K562 (cell line): ENCODE data around the gene NUDCD3. TPM values are rescaled to one million over a fixed set of nuclear protein-coding genes. Genes with fewer than 3 reads are reported as not detected.

Source experiments
- ATAC-seq: fragments of 200-7000 bp; cut with Tn5 transposase; 3 replicates; pipeline ENCODE4 v1.9.1; 2020; ENCODE audit warnings: moderate library complexity
- BruUV-seq: library from RNA; stranded (reverse); fragments of 400-500 nt; replicated peaks from 2 replicates; lab custom pipeline; 2021; lab: Mats Ljungman, UMichigan
- CTCF ChIA-PET: fragments of 300-600 bp; formaldehyde crosslinking; extraction: SDS; loops from one replicate; lab custom pipeline; 2021; ENCODE audit warnings: low intra/inter-chr PET ratio; lab: Yijun Ruan, JAX
- POLR2A ChIA-PET: fragments of 300-600, 350-650 bp; sonication (Branson Sonifier 250); formaldehyde crosslinking; extraction: SDS; loops from one replicate; lab custom pipeline; 2021; ENCODE audit warnings: antibody characterized with exemption, inconsistent platforms; lab: Yijun Ruan, JAX
- DNase-seq, 4 experiments: peaks; one replicate each; pipeline versions ENCODE4 v3.0.0 to v3.0.0-alpha.2; 2011 to 2018; ENCODE audit warnings: low spot score in 3 of 4, mixed read lengths in 3 of 4; ENCODE audit errors: extremely low read depth in 1 of 4
- FAIRE-seq: peaks from 2 replicates; lab custom pipeline; 2011; peaks lifted over from hg19 to GRCh38; lab: Jason Lieb, UNC
- H2AFZ ChIP-seq: 2 replicates; pipeline ENCODE4 v1.6.0; 2011; ENCODE audit warnings: low read depth, low read length, control low read depth, inconsistent platforms
- H3K27ac ChIP-seq: fragments of 200-600 bp; 3 replicates; pipeline ENCODE4 v1.8.0; 2011; ENCODE audit warnings: low read depth, mild to moderate bottlenecking, control low read depth, inconsistent platforms, low read length, moderate library complexity, mixed read lengths; ENCODE audit errors: extremely low read depth
- H3K27me3 ChIP-seq, 2 experiments: fragments of 300-600 bp in 1 of 2; 2 replicates in 1 of 2; 3 replicates in 1 of 2; pipeline versions ENCODE4 v1.6.0 to v1.8.0; 2011; ENCODE audit warnings: inconsistent platforms in 2 of 2, low read length in 2 of 2, mild to moderate bottlenecking in 1 of 2, mixed read lengths in 1 of 2, moderate library complexity in 1 of 2; ENCODE audit not compliant: control insufficient read depth in 2 of 2, insufficient read depth in 2 of 2
- H3K36me3 ChIP-seq: fragments of 300-600 bp; 3 replicates; pipeline ENCODE4 v1.8.0; 2011; ENCODE audit warnings: mild to moderate bottlenecking, low read length, inconsistent platforms; ENCODE audit not compliant: control insufficient read depth, insufficient read depth
- H3K4me1 ChIP-seq, 2 experiments: fragments of 200-600 bp in 1 of 2; replicated peaks in 1 of 2; 2 replicates in 1 of 2; 3 replicates in 1 of 2; pipeline versions ENCODE4 v1.5.1 to v1.8.0; 2011; ENCODE audit warnings: inconsistent platforms in 2 of 2, low read length in 2 of 2, mild to moderate bottlenecking in 1 of 2, mixed read lengths in 1 of 2, moderate library complexity in 1 of 2; ENCODE audit not compliant: control insufficient read depth in 2 of 2, insufficient read depth in 2 of 2
- H3K4me2 ChIP-seq: 2 replicates; pipeline ENCODE4 v1.6.1; 2011; ENCODE audit warnings: low read length, control low read depth, inconsistent platforms, mixed read lengths; ENCODE audit not compliant: insufficient read depth
- H3K4me3 ChIP-seq: fragments of 200-600 bp; sonication (generic), shearing (Covaris generic); 2 replicates; pipeline ENCODE4 v1.5.1; 2016; ENCODE audit warnings: control low read depth, inconsistent platforms
- H3K79me2 ChIP-seq: fragments of 200-600 bp; 3 replicates; pipeline ENCODE4 v1.8.0; 2011; ENCODE audit warnings: low read length, inconsistent platforms; ENCODE audit not compliant: control insufficient read depth, insufficient read depth
- H3K9ac ChIP-seq, 2 experiments: 2 replicates each; pipeline versions ENCODE4 v1.6.0 to v1.6.1; 2011; ENCODE audit warnings: low read depth in 2 of 2, low read length in 2 of 2, control low read depth in 1 of 2, inconsistent platforms in 1 of 2, mild to moderate bottlenecking in 1 of 2, mixed read lengths in 1 of 2; ENCODE audit not compliant: insufficient read depth in 1 of 2
- H3K9me1 ChIP-seq: one replicate; pipeline ENCODE4 v1.6.0; 2011; ENCODE audit warnings: inconsistent platforms, mild to moderate bottlenecking, low read length, moderate library complexity; ENCODE audit not compliant: control insufficient read depth, insufficient read depth
- H3K9me3 ChIP-seq: replicated peaks from 2 replicates; pipeline ENCODE4 v1.5.1; 2011; ENCODE audit warnings: low read depth, low read length, inconsistent platforms; ENCODE audit not compliant: control insufficient read depth, insufficient read depth
- H4K20me1 ChIP-seq: replicated peaks from 2 replicates; pipeline ENCODE4 v1.6.1; 2011; ENCODE audit warnings: low read length, inconsistent platforms, mixed read lengths; ENCODE audit not compliant: control insufficient read depth, insufficient read depth
- ADNP ChIP-seq: fragments of 200-800 bp; sonication (Bioruptor generic); IDR thresholded peaks from 2 replicates; pipeline ENCODE4 v1.6.1; 2016; ENCODE audit warnings: missing genetic modification characterization, missing compliant biosample characterization
- ARNT ChIP-seq, 2 experiments: fragments of 450-650 bp; IDR thresholded peaks; 2 replicates each; pipeline ENCODE4 v1.6.1; 2016; ENCODE audit warnings: mild to moderate bottlenecking in 1 of 2
- BRD4 ChIP-seq: fragments of 200-600 bp; sonication (generic); IDR thresholded peaks from 2 replicates; pipeline ENCODE4 v1.6.1; 2017; ENCODE audit warnings: inconsistent platforms
- CBX8 ChIP-seq: fragments of 200-600 bp; sonication (generic); IDR thresholded peaks from 2 replicates; pipeline ENCODE4 v1.6.1; 2012; ENCODE audit warnings: borderline replicate concordance, mixed run types, low read depth, mild to moderate bottlenecking, moderate library complexity, mixed read lengths, low read length, control low read depth, inconsistent platforms; ENCODE audit not compliant: poor library complexity, severe bottlenecking; ENCODE audit errors: extremely low read depth
- CEBPB ChIP-seq: fragments of 450-650 bp; IDR thresholded peaks from 2 replicates; pipeline ENCODE4 v1.6.1; 2016; ENCODE audit warnings: missing genetic modification characterization, missing compliant biosample characterization
- CEBPG ChIP-seq, 3 experiments: fragments of 200-800 bp in 1 of 3; sonication (Bioruptor generic) in 1 of 3; sonication (generic) in 1 of 3; formaldehyde crosslinking in 1 of 3; IDR thresholded peaks in 2 of 3; conservative IDR thresholded peaks in 1 of 3; 2 replicates each; pipeline versions ENCODE4 v1.6.1 to v1.8.0; 2016 to 2022; ENCODE audit warnings: missing compliant biosample characterization in 2 of 3, missing genetic modification characterization in 2 of 3, mild to moderate bottlenecking in 1 of 3, missing genetic modification reagents in 1 of 3
- FOXM1 ChIP-seq, 2 experiments: fragments of 450-650 bp in 1 of 2; sonication (generic) in 1 of 2; formaldehyde crosslinking in 1 of 2; IDR thresholded peaks; 2 replicates each; pipeline versions ENCODE4 v1.6.1 to v1.9.0; 2017 to 2022; ENCODE audit warnings: low read depth in 2 of 2, mild to moderate bottlenecking in 2 of 2, missing genetic modification reagents in 1 of 2, moderate library complexity in 1 of 2
- GABPB2 ChIP-seq: fragments of 250-450 bp; sonication (Bioruptor Pico); conservative IDR thresholded peaks from 2 replicates; pipeline ENCODE4 v1.5.1; 2021; ENCODE audit warnings: mild to moderate bottlenecking
- MAFK ChIP-seq: IDR thresholded peaks from 2 replicates; pipeline ENCODE4 v1.6.1; 2011; ENCODE audit warnings: low read length, improper control_type of control experiment
- MCM2 ChIP-seq: fragments of 450-650 bp; IDR thresholded peaks from 2 replicates; pipeline ENCODE4 v1.6.1; 2017; ENCODE audit warnings: low read depth, mild to moderate bottlenecking
- NR4A1 ChIP-seq, 2 experiments: fragments of 250-450 bp in 1 of 2; fragments of 450-650 bp in 1 of 2; sonication (Bioruptor Pico) in 1 of 2; IDR thresholded peaks; 2 replicates each; pipeline versions ENCODE4 v1.4.0 to v1.6.1; 2016 to 2020; ENCODE audit warnings: mild to moderate bottlenecking in 2 of 2, missing compliant biosample characterization in 1 of 2, missing genetic modification characterization in 1 of 2, moderate library complexity in 1 of 2
- NRF1 ChIP-seq, 2 experiments: fragments of 450-650 bp; IDR thresholded peaks in 1 of 2; conservative IDR thresholded peaks in 1 of 2; 2 replicates each; pipeline ENCODE4 v1.6.1; 2014; ENCODE audit warnings: mild to moderate bottlenecking in 2 of 2
- RB1 ChIP-seq: fragments of 450-650 bp; IDR thresholded peaks from 2 replicates; pipeline ENCODE4 v1.6.1; 2017; ENCODE audit warnings: low read depth, mild to moderate bottlenecking
- SMARCB1 ChIP-seq: IDR thresholded peaks from 2 replicates; pipeline ENCODE4 v1.6.1; 2011; ENCODE audit warnings: improper control_type of control experiment, low read depth; ENCODE audit not compliant: insufficient read length
- USF1 ChIP-seq: sonication (generic); formaldehyde crosslinking; IDR thresholded peaks from 2 replicates; pipeline ENCODE4 v1.9.0; 2022; ENCODE audit warnings: mild to moderate bottlenecking, missing genetic modification reagents
- ZBTB5 ChIP-seq: fragments of 450-650 bp; IDR thresholded peaks from 2 replicates; pipeline ENCODE4 v1.6.1; 2017; ENCODE audit warnings: antibody characterized with exemption
- ZNF57 ChIP-seq: fragments of 450-650 bp; formaldehyde crosslinking; IDR thresholded peaks from 2 replicates; pipeline ENCODE4 v1.4.0; 2020; ENCODE audit warnings: mild to moderate bottlenecking, moderate library complexity
- ZNF717 ChIP-seq: fragments of 250-450 bp; sonication (Bioruptor Pico); IDR thresholded peaks from 2 replicates; pipeline ENCODE4 v1.5.0; 2021
- ZZZ3 ChIP-seq: fragments of 450-650 bp; IDR thresholded peaks from 2 replicates; pipeline ENCODE4 v1.6.1; 2016; ENCODE audit warnings: antibody characterized with exemption, mild to moderate bottlenecking, moderate library complexity
- WGBS: fragments of 100-300 bp; shearing (Covaris generic); methylation state at CpG from one replicate; pipeline ENCODE4 v1.1.6; 2016; ENCODE audit warnings: low coverage, mixed read lengths; ENCODE audit not compliant: insufficient coverage; ENCODE audit errors: missing lambda C conversion rate; 5-methylcytosine and 5-hydroxymethylcytosine counted together
- in situ Hi-C: fragments of 300-500 bp; cut with MboI; formaldehyde crosslinking; loops from 4 replicates; pipeline ENCODE4 v1.15.0; 2018; ENCODE audit warnings: inconsistent platforms, mixed read lengths
- intact Hi-C: fragments of 100-400 bp; cut with micrococcal nuclease; formaldehyde crosslinking; loops from 2 replicates; pipeline ENCODE4 v1.14.2; 2022
- polyA plus RNA-seq, 8 experiments: library from polyadenylated mRNA; depleted of rRNA in 4 of 8; stranded (reverse) in 5 of 8; unstranded in 3 of 8; fragments of >200 nt; fragmentation: Nextera tagmentation in 2 of 8; fragmentation: Illumina TruSeq in 1 of 8; extraction: Ambion mirVana in 2 of 8; extraction: Trizol in 1 of 8; gene quantifications; 2 replicates each; pipeline versions ENCODE4 v1.2.1 to v1.2.3, GENCODE V29; 2011 to 2014; ENCODE audit warnings: inconsistent platforms in 1 of 8, missing spikeins in 1 of 8
- total RNA-seq, 7 experiments: library from RNA; depleted of rRNA in 6 of 7; stranded (reverse); fragments of >200 nt in 6 of 7; fragmentation: Illumina TruSeq in 2 of 7; extraction: Trizol in 2 of 7; gene quantifications; 2 replicates each; pipeline versions ENCODE4 v1.2.1 to v1.2.3, GENCODE V29; 2011 to 2021; ENCODE audit warnings: low replicate concordance in 1 of 7

NUDCD3 gene
- total and polyA plus RNA-seq, 9 of the 15 experiments (the other 6 are each of a cell fraction or from before 2014, with no cell fraction given) = 24.8 to 64.2 (median 42.6) TPM

- no peak for TF ChIP-seq NRF1 (conservative IDR thresholded peaks at IDR 0.05 in 1 of 2, IDR thresholded peaks at IDR 0.05 in 1 of 2)
Measured at GRCh38 chr7:44494960-44495359, 4.5 kb upstream of the NUDCD3 start (continued).

GRCh38 chr7:44491229-44491628, 771 bp upstream of the NUDCD3 start:
- in situ Hi-C loops = no loop called here
- POLR2A ChIA-PET = interaction anchor here (0.7 to 1.2 kb wide), 3 partner anchors 20 to 87 kb away, joined by 3 read pairs; no protein-coding TSS in a partner anchor
- no TSS peak for BruUV-seq
- TF ChIP-seq RB1 (no peak), ARNT (IDR thresholded peaks at IDR 0.05) (0 out of 4 replicates have a peak, but pooled peaks of 1 of the 2 experiments have one; percentile 8), SMARCB1 (no peak), NR4A1 (CRISPR knock-in tag; IDR thresholded peaks at IDR 0.05) (no peak), NR4A1 (tag; IDR thresholded peaks at IDR 0.05) (no peak), USF1 (CRISPR knock-in tag) (no peak), CBX8 (no peak), CEBPG (CRISPR knock-in tag; IDR thresholded peaks at IDR 0.05) (no peak), CEBPG (tag; conservative IDR thresholded peaks at IDR 0.05 in 1 of 2, IDR thresholded peaks at IDR 0.05 in 1 of 2) (0 out of 4 replicates have a peak, but pooled peaks of 1 of the 2 experiments have one; percentile 8), CEBPB (no peak), MCM2 (no peak), MAFK (no peak), ZBTB5 (0 out of 2 replicates have a peak, but pooled peaks have one; percentile 3), ZNF57 (CRISPR knock-in tag) (no peak), BRD4 (no peak), ADNP (tag) (no peak), ZZZ3 (no peak), FOXM1 (IDR thresholded peaks at IDR 0.05; ENCODE audit: low read depth) (no peak), FOXM1 (CRISPR knock-in tag; IDR thresholded peaks at IDR 0.05; ENCODE audit: low read depth) (no peak), ZNF717 (CRISPR knock-in tag) (no peak), GABPB2 (CRISPR knock-in tag) (no peak)

More at GRCh38 chr7:44491229-44491628, 771 bp upstream of the NUDCD3 start:
- Histone ChIP-seq H3K27ac (peak overlapping the region; percentile 95), H3K4me2 (peak overlapping the region; percentile 97), H3K79me2 (peaks cover 37% of the 10 kb centered on the region), H3K27me3 (no peaks in the 10 kb centered on the region), H3K9ac (peak overlapping the region in 1 of 2 experiments; percentile 91; a peak in 2 of 4 replicates), H3K9me1 (no peaks in the 10 kb centered on the region), H2AFZ (peak overlapping the region; percentile 96), H4K20me1 (no peaks in the 10 kb centered on the region), H3K4me3 (peak overlapping the region; percentile 96), H3K4me1 (peaks cover 4 to 7% of the 10 kb centered on the region in 2 experiments; a peak in 3 of 5 replicates), H3K9me3 (no peaks in the 10 kb centered on the region), H3K36me3 (peaks cover 6% of the 10 kb centered on the region)
- intact Hi-C loops = no loop called here
- CTCF ChIA-PET = no interaction called here
- no peak for FAIRE-seq
- WGBS = 19% methylated on average over 3 of the region's 3 CpGs
- DNase-seq = no peak
- no peak for ATAC-seq
